HFF-Myc (cell line): ENCODE data around the gene DOCK3.
"Not testable (repeated sequence)": the region's sequence is repeated elsewhere in the genome, so short reads cannot be mapped to it uniquely, and the experiment has no call there.

ENCODE experiments used
- DNase-seq: peaks from one replicate; pipeline ENCODE4 v3.0.0-alpha.2; 2011; ENCODE audit warnings: low read depth; ENCODE audit errors: extremely low read depth
- H3K4me3 ChIP-seq: replicated peaks from 2 replicates; pipeline ENCODE4 v1.5.1; 2011; ENCODE audit warnings: low read depth, mild to moderate bottlenecking, control low read depth, low read length
- TF ChIP-seq, protein P1 (sequence below): IDR thresholded peaks from 2 replicates; pipeline ENCODE4 v1.5.1; 2012; ENCODE audit warnings: mild to moderate bottlenecking, low read depth, low read length, control low read depth; ENCODE audit errors: missing control alignments

DOCK3 gene

DNA sequence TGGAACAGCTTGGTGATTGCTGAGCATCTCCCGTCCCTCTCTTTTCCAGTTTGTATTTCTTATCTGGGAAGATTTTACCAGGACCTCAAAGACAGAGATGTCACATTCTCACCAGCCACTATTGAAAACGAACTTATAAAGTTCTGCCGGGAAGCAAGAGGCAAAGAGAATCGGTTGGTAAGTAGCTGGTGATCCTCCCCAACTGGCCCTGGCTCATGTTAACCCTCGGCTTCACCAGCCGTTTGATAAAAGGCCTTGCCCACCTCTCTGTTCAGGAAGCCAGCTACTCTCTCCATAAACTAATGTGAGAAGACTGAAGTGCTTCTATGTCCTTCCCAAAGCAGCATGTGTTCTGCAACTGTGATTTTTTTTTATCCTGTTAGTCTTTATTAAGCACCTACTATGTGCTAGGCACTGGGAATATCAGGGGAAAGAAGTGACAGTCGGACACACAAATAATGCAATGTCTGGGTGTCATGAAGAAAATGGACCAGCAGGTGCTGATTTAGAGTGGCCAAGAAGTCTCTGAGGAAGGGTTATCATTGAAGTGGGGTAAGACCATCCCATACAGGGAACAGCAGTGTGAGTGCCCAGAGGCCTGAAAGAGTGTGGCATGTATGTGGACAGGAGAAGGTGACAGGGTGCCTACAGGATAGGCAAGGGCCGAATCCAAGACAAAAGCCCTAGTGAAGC lies 711.6 kb downstream of the DOCK3 start:
- H3K4me3 ChIP-seq: peak overlapping the region; percentile 97
- TF ChIP-seq, protein P1, sequence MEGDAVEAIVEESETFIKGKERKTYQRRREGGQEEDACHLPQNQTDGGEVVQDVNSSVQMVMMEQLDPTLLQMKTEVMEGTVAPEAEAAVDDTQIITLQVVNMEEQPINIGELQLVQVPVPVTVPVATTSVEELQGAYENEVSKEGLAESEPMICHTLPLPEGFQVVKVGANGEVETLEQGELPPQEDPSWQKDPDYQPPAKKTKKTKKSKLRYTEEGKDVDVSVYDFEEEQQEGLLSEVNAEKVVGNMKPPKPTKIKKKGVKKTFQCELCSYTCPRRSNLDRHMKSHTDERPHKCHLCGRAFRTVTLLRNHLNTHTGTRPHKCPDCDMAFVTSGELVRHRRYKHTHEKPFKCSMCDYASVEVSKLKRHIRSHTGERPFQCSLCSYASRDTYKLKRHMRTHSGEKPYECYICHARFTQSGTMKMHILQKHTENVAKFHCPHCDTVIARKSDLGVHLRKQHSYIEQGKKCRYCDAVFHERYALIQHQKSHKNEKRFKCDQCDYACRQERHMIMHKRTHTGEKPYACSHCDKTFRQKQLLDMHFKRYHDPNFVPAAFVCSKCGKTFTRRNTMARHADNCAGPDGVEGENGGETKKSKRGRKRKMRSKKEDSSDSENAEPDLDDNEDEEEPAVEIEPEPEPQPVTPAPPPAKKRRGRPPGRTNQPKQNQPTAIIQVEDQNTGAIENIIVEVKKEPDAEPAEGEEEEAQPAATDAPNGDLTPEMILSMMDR: no peak
- no peak for DNase-seq

DNA sequence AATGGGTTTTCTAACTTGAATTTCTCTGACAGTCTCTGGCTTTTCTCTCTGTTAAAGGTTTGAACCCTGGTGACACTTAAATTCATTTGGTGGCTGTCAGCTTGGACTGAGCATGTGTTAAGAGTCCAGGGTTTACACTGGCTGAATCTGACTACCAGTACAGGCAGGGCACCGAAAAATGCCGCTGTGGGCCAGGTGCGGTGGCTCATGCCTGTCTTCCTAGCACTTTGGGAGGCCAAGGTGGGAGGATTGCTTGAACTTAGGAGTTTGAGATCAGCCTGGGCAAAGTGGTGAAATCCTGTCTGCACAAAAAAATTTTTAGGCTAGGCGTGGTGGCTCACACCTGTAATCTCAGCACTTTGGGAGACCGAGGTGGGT lies 712.1 kb downstream of the DOCK3 start:
- no peak for DNase-seq
- H3K4me3 ChIP-seq: peak overlapping the region; percentile 97
- TF ChIP-seq, protein P1: no peak

DNA sequence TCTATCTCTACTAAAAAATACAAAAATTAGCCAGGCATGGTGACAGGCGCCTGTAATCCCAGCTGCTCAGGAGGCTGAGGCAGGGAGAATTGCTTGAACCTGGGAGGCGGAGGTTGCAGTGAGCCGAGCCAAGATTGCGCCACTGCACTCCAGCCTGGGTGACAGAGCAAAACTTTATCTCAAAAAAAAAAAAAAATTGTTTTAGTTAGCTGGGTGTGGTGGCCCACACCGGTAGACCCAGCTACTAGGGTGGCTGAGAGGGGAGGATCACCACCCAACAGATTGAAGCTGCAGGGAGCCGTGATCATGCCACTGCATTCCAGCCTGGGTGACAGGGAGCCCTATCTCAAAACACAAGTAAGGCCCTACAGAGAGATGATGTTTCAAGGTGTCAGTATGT lies 712.6 kb downstream of the DOCK3 start:
- not testable (repeated sequence) for DNase-seq
- H3K4me3 ChIP-seq: peak overlapping the region; percentile 97

DNA sequence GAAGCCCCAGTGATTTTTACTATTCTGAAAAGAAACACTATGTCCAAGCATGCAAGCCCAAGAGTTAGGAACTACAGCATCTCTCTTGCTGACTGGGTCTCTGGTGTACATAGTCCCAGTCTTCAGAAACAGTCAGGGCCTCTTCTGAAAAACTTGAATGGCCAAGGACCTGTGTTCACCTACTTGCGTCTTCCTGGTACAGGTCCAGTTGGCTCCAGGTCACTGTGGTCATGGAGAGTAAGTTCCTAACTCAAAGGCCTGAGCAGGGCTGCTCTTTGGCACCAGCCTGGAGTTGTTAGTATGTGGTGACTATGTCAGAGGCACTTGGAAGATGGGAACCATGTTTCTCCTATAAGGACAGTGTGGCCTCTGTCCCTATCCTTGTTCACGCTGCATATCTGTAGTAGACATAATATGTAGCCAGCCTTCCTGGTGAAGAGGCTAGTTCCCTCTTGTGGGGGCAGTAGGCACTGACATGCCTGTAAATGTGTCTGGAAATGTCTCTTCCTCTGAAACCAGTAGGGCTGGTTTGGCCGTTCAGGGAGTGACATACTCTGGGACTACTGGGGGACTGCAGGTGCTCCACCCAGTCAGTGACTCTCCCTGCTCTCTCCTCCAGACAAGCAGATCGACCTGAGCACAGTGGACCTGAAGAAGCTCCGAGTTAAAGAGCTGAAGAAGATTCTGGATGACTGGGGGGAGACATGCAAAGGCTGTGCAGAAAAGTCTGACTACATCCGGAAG lies 713.7 kb downstream of the DOCK3 start:
- DNase-seq: no peak
- no peak overlapping the region for H3K4me3 ChIP-seq
- TF ChIP-seq, protein P1: peak; percentile 30

DNA sequence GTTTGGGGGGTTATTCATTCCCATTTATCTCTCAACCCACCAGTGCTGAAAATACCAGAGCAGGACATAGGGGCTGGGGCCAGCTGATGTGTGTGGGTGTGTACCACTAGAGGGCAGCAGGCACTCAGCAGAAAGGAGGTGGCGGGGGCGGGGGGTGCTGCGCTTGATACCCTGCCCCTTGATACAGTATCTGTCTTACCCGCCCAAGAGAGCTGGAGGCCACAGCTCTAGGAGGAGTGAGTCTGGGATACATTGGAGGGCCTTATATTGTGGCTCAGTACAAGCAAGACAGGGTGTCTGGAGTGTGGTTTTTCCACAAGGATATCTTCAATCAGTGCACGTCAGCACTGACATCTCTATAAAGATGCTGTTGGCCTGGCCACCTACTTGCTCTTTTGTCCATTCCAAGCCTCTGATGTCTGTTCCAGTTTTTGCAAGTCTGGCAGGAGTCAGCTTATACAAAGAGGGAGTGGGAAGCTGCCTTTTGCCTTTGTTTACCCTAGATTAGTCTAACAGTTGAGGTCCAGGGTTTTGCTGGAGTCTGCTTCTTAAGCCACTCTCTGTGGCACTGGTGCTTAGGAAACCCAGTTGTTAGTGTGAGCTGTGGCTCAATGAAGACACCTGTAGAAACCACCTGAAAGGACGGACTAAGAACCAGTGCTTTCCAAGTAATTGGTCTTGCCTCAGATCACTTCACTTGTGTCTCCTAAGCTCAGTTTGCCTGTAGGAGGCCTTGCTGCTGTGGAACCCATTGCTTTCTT lies 714.9 kb downstream of the DOCK3 start:
- TF ChIP-seq, protein P1: peak; percentile 84
- no peak for DNase-seq
- no peak overlapping the region for H3K4me3 ChIP-seq

DNA sequence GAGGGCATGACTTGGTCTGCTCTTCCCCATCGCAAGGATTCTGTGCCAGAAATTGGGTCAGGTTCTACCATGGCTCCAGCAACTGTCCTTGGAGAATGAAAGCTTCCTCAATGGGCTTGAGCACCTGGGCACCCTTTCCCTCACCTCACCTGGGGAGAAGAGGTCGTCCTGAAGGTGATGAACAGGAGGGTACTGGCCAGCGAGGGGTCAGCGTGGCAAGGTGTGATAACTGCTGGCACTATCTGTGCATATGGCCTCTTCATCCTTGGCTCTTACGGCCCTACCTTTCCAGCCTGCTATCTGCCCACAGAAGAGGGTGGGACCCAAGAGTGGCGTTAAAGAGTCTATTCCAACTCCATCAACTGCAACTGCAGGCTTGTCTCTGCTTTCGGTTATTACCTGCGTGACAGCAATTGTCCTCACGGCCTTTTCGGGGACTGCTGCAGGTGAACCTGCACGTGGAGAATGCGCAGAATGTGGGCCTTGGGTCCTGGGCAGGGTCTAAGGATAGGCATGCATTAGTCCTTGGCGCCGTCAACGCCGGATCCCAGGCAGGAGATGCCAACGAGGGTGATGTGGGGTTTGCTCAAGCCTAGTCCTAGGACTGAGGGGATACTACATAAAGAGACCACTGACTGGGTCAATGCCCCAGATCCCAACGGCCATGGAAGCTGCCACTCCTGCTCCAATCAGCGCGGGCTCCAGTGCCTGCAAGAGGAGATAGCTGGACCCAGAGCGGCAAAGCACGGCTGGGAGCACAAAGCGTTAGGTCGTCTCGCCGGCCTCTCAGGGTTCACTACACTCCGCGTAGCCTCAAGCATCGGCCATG lies 715.7 kb downstream of the DOCK3 start:
- H3K4me3 ChIP-seq: peak overlapping the region; percentile 38
- TF ChIP-seq, protein P1: no peak
- no peak for DNase-seq
